GM18951 (cell line): ENCODE measurements around the gene GPR37L1.

ENCODE experiments used
- POLR2A ChIP-seq: IDR thresholded peaks from 4 replicates; pipeline ENCODE4 v1.6.1; 2011; ENCODE audit warnings: mild to moderate bottlenecking; ENCODE audit not compliant: insufficient read length, insufficient read depth; ENCODE audit errors: extremely low read depth
- in situ Hi-C: fragments of 300-500 bp; cut with MboI; formaldehyde crosslinking; loops from one replicate; pipeline ENCODE4 v1.12.0; 2022; ENCODE audit warnings: low sequenced_read_pairs, mixed read lengths, inconsistent platforms; ENCODE audit not compliant: unreplicated experiment

GPR37L1 gene, protein sequence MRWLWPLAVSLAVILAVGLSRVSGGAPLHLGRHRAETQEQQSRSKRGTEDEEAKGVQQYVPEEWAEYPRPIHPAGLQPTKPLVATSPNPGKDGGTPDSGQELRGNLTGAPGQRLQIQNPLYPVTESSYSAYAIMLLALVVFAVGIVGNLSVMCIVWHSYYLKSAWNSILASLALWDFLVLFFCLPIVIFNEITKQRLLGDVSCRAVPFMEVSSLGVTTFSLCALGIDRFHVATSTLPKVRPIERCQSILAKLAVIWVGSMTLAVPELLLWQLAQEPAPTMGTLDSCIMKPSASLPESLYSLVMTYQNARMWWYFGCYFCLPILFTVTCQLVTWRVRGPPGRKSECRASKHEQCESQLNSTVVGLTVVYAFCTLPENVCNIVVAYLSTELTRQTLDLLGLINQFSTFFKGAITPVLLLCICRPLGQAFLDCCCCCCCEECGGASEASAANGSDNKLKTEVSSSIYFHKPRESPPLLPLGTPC

DNA sequence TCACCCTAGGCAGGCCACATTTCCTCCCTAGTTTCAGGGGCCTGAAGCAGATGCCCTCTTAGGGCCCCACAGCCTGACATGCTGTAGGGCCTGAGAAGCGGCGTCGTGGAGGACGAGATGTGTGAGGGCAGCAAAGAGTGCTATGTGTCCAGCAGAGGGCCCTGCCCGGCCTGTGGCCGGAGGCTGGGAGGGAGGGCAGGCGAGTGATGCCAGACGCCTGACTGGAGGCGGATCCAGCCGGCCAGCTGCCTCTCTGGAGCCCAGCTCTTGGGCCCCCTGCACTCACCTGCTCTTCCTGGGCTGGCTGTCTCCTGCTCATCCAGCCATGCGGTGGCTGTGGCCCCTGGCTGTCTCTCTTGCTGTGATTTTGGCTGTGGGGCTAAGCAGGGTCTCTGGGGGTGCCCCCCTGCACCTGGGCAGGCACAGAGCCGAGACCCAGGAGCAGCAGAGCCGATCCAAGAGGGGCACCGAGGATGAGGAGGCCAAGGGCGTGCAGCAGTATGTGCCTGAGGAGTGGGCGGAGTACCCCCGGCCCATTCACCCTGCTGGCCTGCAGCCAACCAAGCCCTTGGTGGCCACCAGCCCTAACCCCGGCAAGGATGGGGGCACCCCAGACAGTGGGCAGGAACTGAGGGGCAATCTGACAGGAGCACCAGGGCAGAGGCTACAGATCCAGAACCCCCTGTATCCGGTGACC lies at the start of gene GPR37L1:
GPR37L1 (plus strand) TSS at position 279 of the 697 bp plus-strand sequence; CDS start at position 326, 47 bp downstream.
- in situ Hi-C loops: loop anchor here (10.0 kb wide), 1 partner anchor 228 kb away; no protein-coding TSS in a partner anchor
- TF ChIP-seq POLR2A: no peak

DNA sequence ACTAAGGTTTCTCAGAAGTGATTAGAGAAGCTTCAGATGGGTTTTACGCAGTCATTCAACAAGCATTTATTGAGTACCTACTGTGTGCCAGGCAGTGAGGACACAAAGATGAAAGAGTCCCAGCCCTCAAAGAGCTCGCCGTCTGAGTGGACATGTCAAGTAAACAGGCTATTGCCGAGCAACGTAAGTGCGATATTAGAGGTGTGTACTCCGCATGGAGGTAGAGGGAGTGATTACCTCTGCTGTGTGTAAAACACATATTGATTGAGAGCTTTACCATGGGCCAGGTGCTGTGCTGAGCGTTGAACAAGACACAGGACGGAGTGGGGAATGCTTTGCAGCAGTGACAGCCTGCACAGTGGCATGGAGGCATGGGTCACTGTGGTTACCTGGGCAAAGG lies 49.5 kb upstream of the GPR37L1 start:
- no peak for TF ChIP-seq POLR2A
- in situ Hi-C loops: no loop called here

GRCh38 chr1:202074985-202075384 lies 47.7 kb upstream of the GPR37L1 start:
- in situ Hi-C loops: no loop called here
- TF ChIP-seq POLR2A: no peak

- in situ Hi-C loops: no loop called here
- TF ChIP-seq POLR2A: no peak
Observed at GRCh38 chr1:202075389-202075788, 47.3 kb upstream of the GPR37L1 start.

DNA sequence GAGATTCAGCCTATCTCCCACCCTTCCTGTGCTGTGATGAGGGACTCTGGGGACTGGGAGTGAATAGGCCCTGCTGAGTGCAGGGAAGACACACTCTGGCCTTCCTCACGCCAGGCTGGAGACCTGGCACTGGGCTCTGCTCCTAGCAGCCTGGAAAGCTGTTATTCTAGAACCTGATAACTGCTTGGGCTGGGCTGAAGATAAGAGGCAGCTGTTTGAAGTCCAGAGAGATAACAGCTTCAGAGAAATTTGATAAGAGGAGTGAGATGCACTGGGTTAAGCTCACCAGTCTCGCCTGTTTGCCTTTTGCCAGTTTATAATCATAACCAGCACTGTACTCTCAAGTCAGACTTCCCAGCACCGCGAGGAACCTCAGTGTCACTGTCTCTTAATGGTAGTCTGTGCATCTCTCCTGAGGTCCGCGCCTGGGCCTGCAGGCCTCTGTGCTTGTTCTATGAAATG lies 46.6 kb upstream of the GPR37L1 start:
- in situ Hi-C loops: no loop called here

DNA sequence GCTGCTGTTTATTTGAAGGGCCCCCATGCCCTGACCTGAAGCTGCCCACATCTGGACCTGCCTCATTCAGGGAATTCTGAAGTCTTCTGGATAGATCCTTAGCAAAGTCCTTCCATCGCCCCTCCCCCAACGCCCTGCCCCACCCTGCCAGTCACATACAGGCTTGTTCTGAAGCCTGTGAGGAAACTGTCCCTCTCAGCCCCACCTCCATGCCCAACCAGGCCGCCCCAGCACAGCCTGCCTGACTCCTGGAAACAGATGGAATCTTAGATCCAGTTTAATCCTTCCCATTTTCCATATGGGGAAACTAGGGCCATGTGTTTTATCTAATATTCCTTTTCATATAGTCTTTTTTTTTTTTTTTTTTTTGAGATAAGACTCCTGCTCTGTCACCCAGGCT lies 44.5 kb upstream of the GPR37L1 start:
- no peak for TF ChIP-seq POLR2A
- in situ Hi-C loops: no loop called here

More for the DNA sequence above, 46.6 kb upstream of the GPR37L1 start:
- TF ChIP-seq POLR2A: no peak

- in situ Hi-C loops: no loop called here
- no peak for TF ChIP-seq POLR2A
Observed at GRCh38 chr1:202081992-202082391, 40.7 kb upstream of the GPR37L1 start.

- in situ Hi-C loops: no loop called here
- TF ChIP-seq POLR2A: no peak
Observed at GRCh38 chr1:202084791-202085681, 37.7 kb upstream of the GPR37L1 start.

DNA sequence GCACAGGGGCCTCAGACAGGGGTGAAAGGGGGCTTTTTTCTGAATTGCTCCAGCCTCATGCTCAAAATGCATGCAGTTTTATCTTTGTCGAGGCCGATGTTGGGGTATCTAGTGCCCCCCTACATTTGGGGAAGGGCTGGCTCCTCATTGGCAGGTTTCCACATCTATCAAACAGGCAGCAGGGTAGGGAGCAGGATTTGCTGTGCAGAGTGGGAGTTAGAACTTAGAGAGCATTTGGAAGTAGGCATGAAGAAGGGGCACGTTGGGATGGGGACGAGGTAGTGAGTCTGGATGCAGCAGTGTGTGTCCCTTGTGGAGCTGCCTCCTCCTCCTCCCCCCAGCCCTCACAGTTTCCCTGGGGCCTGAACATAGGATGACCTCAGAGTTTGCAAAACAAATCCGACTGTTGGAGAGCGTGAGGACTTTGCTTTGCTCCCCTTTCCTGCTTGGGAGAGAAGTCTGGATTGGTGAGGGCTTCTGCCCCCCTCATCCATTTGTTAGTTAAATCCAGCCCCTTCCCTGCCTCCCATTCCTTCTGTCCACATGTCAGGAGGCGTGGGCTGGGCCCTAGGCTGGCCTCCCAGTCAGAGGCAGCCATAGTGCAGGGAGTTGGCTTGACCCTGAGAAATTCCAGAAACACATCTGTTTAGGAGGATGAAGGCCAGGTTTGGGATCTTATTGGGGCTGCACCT lies 36.9 kb upstream of the GPR37L1 start:
- TF ChIP-seq POLR2A: no peak
- in situ Hi-C loops: no loop called here

DNA sequence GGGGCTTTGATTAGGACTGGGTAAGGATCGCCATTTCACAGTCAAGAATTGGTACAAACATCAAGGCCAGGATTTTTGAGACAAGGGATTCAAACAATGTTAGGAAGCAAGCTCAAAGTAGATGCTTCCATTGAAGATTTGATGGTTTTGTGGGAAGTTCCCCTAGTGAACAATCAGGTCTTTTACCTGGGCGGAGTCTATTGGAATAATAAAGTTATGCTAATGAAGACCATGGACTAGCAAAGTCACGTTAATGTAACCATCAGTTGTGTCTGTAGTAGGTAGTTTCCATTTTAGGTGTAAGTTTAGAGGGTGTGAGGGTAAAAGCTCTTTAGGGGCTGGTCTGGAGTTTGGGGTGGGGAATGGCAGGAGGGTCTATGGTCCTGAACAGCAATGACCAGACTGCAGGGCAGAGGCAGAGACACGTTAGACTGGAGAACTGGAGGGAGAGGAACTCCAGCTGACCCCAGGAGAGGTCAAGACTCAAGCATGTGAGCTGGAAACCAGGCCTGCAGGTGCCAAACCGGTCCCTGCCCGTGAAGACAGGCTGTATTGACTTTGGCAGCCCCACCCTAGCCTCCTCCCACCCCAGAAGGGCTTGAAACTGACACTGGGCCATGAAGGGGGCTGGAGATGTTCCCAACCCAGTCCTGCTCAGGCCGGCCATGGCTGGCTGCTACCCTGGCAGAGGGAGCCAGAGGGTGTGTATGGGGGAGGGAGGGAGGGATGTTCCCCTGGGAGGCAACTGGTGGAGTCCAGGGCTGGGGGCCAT lies 36.0 kb upstream of the GPR37L1 start:
- TF ChIP-seq POLR2A: no peak
- in situ Hi-C loops: no loop called here

GRCh38 chr1:202088206-202088605 lies 34.5 kb upstream of the GPR37L1 start:
- in situ Hi-C loops: no loop called here

More at GRCh38 chr1:202088206-202088605, 34.5 kb upstream of the GPR37L1 start:
- TF ChIP-seq POLR2A: no peak
